Activated CD8-positive, alpha-beta memory T cell treated with anti-CD3 and anti-CD28 coated beads for 48 hours (primary cell): ENCODE measurements around the gene FASN.
"Not testable (repeated sequence)": the region's sequence is repeated elsewhere in the genome, so short reads cannot be mapped to it uniquely, and the experiment has no call there.

Experiments used
- DNase-seq, 3 experiments: peaks; one replicate each; pipeline ENCODE4 v3.0.0-alpha.2; 2020; ENCODE audit warnings: low read depth in 2 of 3, low spot score in 2 of 3

FASN gene

GRCh38 chr17:82098169-82098938 is at the start of gene FASN:
TSS of gene FASN (minus strand) at chr17:82098236. CDS start at chr17:82096445, 1,791 bp downstream.
- DNase-seq: peak; percentile 86 to 93 (median 91)

GRCh38 chr17:82146663-82147654 is 48.9 kb upstream of the FASN start:
- no peak for DNase-seq

- DNase-seq: no peak
Observed at GRCh38 chr17:82145550-82146155, 47.6 kb upstream of the FASN start.

- no peak for DNase-seq
Observed at GRCh38 chr17:82143333-82143732, 45.3 kb upstream of the FASN start.

GRCh38 chr17:82139961-82140360 is 41.9 kb upstream of the FASN start:
- DNase-seq: not testable (repeated sequence)

DNA sequence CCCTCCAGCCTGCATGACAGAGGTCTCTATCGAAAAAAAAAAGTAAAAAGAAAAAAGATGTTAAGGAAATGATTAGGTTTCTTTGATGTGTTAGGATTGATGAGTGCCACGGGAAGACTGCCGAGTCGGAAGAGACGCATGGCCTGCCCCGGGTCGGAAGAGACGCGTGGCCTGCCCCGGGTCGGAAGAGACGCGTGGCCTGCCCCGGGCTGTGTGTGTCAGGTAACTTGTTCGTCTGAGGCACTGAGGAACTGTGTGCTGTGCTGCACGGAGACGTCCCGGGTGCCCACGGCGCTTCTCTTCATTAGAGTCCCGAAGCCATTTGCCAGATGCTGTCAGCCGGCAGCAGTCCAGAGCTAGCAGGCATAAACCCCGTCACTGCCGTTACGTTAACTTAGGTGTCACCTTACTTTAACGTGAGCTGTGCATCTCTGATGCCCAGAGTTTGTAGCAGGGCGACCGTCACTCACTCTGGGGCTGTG is 40.5 kb upstream of the FASN start:
- no peak for DNase-seq

- no peak for DNase-seq
Observed at GRCh38 chr17:82134101-82134500, 36.1 kb upstream of the FASN start.

GRCh38 chr17:82133166-82133953 is 35.3 kb upstream of the FASN start:
- not testable (repeated sequence) for DNase-seq

- DNase-seq: no peak
Observed at GRCh38 chr17:82129095-82129494, 31.1 kb upstream of the FASN start.

GRCh38 chr17:82128287-82128686 is 30.3 kb upstream of the FASN start:
- DNase-seq: no peak

- DNase-seq: no peak
Observed at GRCh38 chr17:82127704-82128103, 29.7 kb upstream of the FASN start.

DNA sequence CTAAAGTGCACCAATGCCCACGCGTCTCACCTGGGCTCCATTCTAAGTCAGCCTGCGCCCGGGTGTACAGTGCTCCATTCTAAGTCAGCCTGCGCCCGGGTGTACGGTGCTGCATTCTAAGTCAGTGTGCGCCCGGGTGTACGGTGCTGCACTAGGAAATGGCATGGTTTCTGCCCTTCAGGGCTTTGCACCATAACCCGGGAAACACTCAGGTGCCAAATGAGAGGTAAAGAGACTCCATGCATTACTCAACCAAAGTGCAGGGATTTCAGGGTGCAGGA is 29.2 kb upstream of the FASN start:
- DNase-seq: no peak

DNA sequence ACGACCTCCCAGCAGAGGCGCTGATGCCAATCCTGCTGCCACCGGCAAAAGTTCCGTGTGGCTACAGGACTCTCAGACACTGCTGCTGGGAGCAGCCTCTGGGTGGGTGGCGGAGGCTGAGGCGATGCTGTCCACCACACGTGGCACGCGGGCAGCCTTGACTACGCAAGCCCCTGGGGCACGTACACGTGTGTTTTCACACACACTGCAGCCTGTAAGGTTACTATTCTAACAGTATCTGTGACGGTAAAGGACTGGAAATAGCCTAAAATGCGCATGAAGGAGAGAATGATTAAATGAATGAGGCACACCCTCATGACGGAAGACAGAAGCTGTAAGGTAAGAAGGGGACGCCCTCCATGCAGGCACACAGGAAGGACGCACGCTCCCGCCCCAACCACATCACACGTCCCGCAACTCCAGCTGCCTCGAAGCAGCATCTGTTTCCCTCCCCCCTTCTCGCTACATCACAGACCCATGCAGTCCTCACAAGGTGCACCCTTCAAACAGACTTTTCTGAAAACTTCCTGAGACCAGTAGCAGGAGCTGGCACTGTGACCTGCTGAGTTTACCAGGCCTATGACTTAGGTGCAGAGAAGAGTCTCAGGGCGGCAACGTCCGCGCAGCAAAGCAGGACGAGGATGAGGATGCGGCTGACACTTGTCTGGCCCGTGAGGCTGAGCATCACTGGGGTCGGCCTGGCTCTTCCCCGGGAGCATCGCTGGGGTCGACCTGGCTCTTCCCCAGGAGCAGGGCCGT is 28.7 kb upstream of the FASN start:
- peak in 2 of 3 experiments; percentile 22 to 34 for DNase-seq

- no peak for DNase-seq
Observed at GRCh38 chr17:82124101-82124500, 26.1 kb upstream of the FASN start.

GRCh38 chr17:82121660-82122629 is 23.9 kb upstream of the FASN start:
- DNase-seq: no peak

GRCh38 chr17:82121246-82121645 is 23.2 kb upstream of the FASN start:
- DNase-seq: no peak

DNA sequence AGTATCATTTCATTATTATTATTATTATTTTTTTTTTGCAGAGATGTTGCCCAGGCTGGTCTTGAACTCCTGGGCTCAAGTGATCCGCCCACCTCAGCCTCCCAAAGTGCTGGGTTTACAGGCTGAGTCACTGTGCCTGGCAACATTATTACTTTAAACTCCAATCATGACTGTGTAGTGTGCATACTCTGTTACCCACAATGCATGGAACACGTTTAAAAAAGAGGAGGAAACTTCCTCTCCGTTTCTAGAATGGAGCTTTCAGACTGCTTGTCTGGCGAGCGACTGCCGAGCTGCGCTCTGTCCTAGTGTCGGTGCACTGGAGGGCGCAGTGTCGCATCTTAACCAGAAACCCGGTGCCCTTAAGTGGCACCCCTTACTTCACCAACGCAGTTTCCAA is 22.1 kb upstream of the FASN start:
- no peak for DNase-seq

DNA sequence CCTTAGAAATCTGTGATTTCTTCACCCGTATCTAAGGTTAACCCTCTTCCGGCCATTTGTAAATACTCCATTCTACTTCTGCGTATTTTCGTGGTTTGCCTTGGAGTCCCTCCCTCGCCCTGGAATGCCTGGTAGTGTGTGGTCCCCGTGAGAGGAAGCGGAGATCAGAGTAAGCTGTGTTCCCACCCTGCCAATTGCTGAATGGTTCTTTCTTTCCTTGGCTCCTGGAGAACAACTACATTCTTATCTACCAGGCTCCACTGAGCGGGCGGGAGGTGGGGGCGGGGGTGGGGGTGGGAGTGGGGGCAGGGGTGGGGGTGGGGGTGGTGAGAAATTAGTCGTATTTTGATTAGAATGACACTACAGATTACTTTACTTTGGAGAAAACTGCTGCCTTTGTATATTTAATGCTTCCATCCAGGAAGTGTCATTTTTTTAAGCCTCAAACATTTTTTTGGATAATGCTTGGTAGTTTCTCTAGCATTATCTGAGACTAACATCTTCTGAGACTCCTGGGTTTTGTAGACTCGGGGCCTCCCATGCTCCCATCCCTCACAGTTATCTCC is 20.9 kb upstream of the FASN start:
- DNase-seq: no peak
